GM21381 (cell line): Measurements from ENCODE around the gene ZNF611.
"Not testable (repeated sequence)": the region's sequence is repeated elsewhere in the genome, so short reads cannot be mapped to it uniquely, and the experiment has no call there.

Source experiments
- ATAC-seq: cut with Tn5 transposase; IDR thresholded peaks from one replicate; pipeline ENCODE4 v1.9.1; 2021; ENCODE audit warnings: mild to moderate bottlenecking, moderate library complexity; ENCODE audit not compliant: unreplicated experiment

Gene ZNF611

GRCh38 chr19:52687684-52688083 is 47.2 kb downstream of the ZNF611 start:
- ATAC-seq = no peak

GRCh38 chr19:52685811-52686210 is 49.0 kb downstream of the ZNF611 start:
- no peak for ATAC-seq

GRCh38 chr19:52681216-52681615 is 53.6 kb downstream of the ZNF611 start:
- not testable (repeated sequence) for ATAC-seq

- no peak for ATAC-seq
Observed at GRCh38 chr19:52679598-52679997, 55.2 kb downstream of the ZNF611 start.

GRCh38 chr19:52675239-52675638 is 59.6 kb downstream of the ZNF611 start:
- not testable (repeated sequence) for ATAC-seq

GRCh38 chr19:52673014-52673413 is 61.8 kb downstream of the ZNF611 start:
- no peak for ATAC-seq

- no peak for ATAC-seq
Observed at GRCh38 chr19:52670046-52670445, 64.8 kb downstream of the ZNF611 start.

- no peak for ATAC-seq
Observed at GRCh38 chr19:52669586-52669985, 65.3 kb downstream of the ZNF611 start.

- no peak for ATAC-seq
Observed at GRCh38 chr19:52667972-52668371, 66.9 kb downstream of the ZNF611 start.

GRCh38 chr19:52666506-52666905 is 68.3 kb downstream of the ZNF611 start:
- ATAC-seq = no peak

GRCh38 chr19:52665529-52665928 is 69.3 kb downstream of the ZNF611 start:
- ATAC-seq = no peak

GRCh38 chr19:52665027-52665426 is 69.8 kb downstream of the ZNF611 start:
- no peak for ATAC-seq

GRCh38 chr19:52664461-52664860 is 70.4 kb downstream of the ZNF611 start:
- no peak for ATAC-seq

- no peak for ATAC-seq
Observed at GRCh38 chr19:52662631-52663030, 72.2 kb downstream of the ZNF611 start.

- no peak for ATAC-seq
Observed at GRCh38 chr19:52660981-52661380, 73.9 kb downstream of the ZNF611 start.

- no peak for ATAC-seq
Observed at GRCh38 chr19:52659013-52659412, 75.8 kb downstream of the ZNF611 start.

GRCh38 chr19:52658595-52658994 is 76.2 kb downstream of the ZNF611 start:
- ATAC-seq = no peak

- ATAC-seq = no peak
Observed at GRCh38 chr19:52653161-52653560, 81.7 kb downstream of the ZNF611 start.
